ENCODE measurements around the gene HMG20B. TPM values are rescaled to one million over a fixed set of nuclear protein-coding genes. Genes with fewer than 3 reads are reported as not detected.

The HMG20B gene
- total RNA-seq, 3 donors from 2014 or later = 120 to 142 (median 127) TPM

- no peak for DNase-seq (ENCODE audit: low spot score in 2 of 2)
- no peak overlapping the region for H3K27ac ChIP-seq
- no peaks in the 10 kb centered on the region for H3K27me3 ChIP-seq
- no peaks in the 10 kb centered on the region for H3K4me1 ChIP-seq
- intact Hi-C loops (cut with DNase I; ENCODE audit: low total_unique reads) = loop anchor here (5.0 kb wide), 1 partner anchor 71 kb away; no protein-coding TSS in a partner anchor
- no peaks in the 10 kb centered on the region for H3K36me3 ChIP-seq
- H3K9me3 ChIP-seq = no peaks in the 10 kb centered on the region
- H3K4me3 ChIP-seq = no peak overlapping the region
- no peak for TF ChIP-seq POLR2AphosphoS5 (IDR thresholded peaks at IDR 0.05)
- no peak for TF ChIP-seq POLR2A (IDR thresholded peaks at IDR 0.05)
- TF ChIP-seq CTCF (IDR thresholded peaks at IDR 0.05) = no peak
Measured at GRCh38 chr19:3546119-3546518, 26.6 kb upstream of the HMG20B start.

- no peaks in the 10 kb centered on the region for H3K36me3 ChIP-seq
Measured at GRCh38 chr19:3547301-3547731, 25.4 kb upstream of the HMG20B start.

GRCh38 chr19:3547767-3548282, 24.9 kb upstream of the HMG20B start:
- Histone ChIP-seq H3K4me1 (no peaks in the 10 kb centered on the region), H3K36me3 (no peaks in the 10 kb centered on the region), H3K27me3 (no peaks in the 10 kb centered on the region), H3K4me3 (no peak overlapping the region), H3K27ac (no peak overlapping the region), H3K9me3 (no peaks in the 10 kb centered on the region)
- DNase-seq (ENCODE audit: low spot score in 2 of 2) = no peak
- TF ChIP-seq POLR2A (IDR thresholded peaks at IDR 0.05) = no peak
- no peak for TF ChIP-seq POLR2AphosphoS5 (IDR thresholded peaks at IDR 0.05)
- no peak for TF ChIP-seq CTCF (IDR thresholded peaks at IDR 0.05)
- intact Hi-C loops (cut with DNase I; ENCODE audit: low total_unique reads) = loop anchor here (5.0 kb wide), 1 partner anchor 69 kb away; no protein-coding TSS in a partner anchor

More at GRCh38 chr19:3547301-3547731, 25.4 kb upstream of the HMG20B start:
- Histone ChIP-seq H3K27me3 (no peaks in the 10 kb centered on the region), H3K4me3 (no peak overlapping the region), H3K4me1 (no peaks in the 10 kb centered on the region), H3K27ac (no peak overlapping the region), H3K9me3 (no peaks in the 10 kb centered on the region)
- intact Hi-C loops (cut with DNase I; ENCODE audit: low total_unique reads) = loop anchor here (5.0 kb wide), 1 partner anchor 70 kb away; no protein-coding TSS in a partner anchor
- no peak for DNase-seq (ENCODE audit: low spot score in 2 of 2)
- peak in 2 of 3 donors; percentile 13 to 28 for TF ChIP-seq CTCF (IDR thresholded peaks at IDR 0.05)
- no peak for TF ChIP-seq POLR2A (IDR thresholded peaks at IDR 0.05)
- no peak for TF ChIP-seq POLR2AphosphoS5 (IDR thresholded peaks at IDR 0.05)

- Histone ChIP-seq H3K9me3 (no peaks in the 10 kb centered on the region), H3K36me3 (no peaks in the 10 kb centered on the region), H3K27me3 (no peaks in the 10 kb centered on the region), H3K4me3 (no peak overlapping the region), H3K4me1 (no peaks in the 10 kb centered on the region), H3K27ac (no peak overlapping the region)
- no peak for TF ChIP-seq POLR2AphosphoS5 (IDR thresholded peaks at IDR 0.05)
- TF ChIP-seq CTCF (IDR thresholded peaks at IDR 0.05) = no peak
- no peak for TF ChIP-seq POLR2A (IDR thresholded peaks at IDR 0.05)
- intact Hi-C loops (cut with DNase I; ENCODE audit: low total_unique reads) = loop anchor here (5.0 kb wide), 1 partner anchor 69 kb away; no protein-coding TSS in a partner anchor
- DNase-seq (ENCODE audit: low spot score in 2 of 2) = no peak
Measured at GRCh38 chr19:3548606-3549005, 24.1 kb upstream of the HMG20B start.

GRCh38 chr19:3549816-3550215, 22.9 kb upstream of the HMG20B start:
- Histone ChIP-seq H3K27ac (no peak overlapping the region), H3K36me3 (no peaks in the 10 kb centered on the region), H3K4me1 (no peaks in the 10 kb centered on the region), H3K9me3 (no peaks in the 10 kb centered on the region), H3K27me3 (no peaks in the 10 kb centered on the region), H3K4me3 (no peak overlapping the region)
- TF ChIP-seq POLR2AphosphoS5 (IDR thresholded peaks at IDR 0.05) (no peak), POLR2A (IDR thresholded peaks at IDR 0.05) (no peak), CTCF (IDR thresholded peaks at IDR 0.05) (no peak)
- DNase-seq (ENCODE audit: low spot score in 2 of 2) = no peak
- intact Hi-C loops (cut with DNase I; ENCODE audit: low total_unique reads) = loop anchor here (5.0 kb wide), 1 partner anchor 67 kb away; no protein-coding TSS in a partner anchor
